Osteocyte (in vitro differentiated cells): ENCODE results near the gene CHRNB1. TPM values are rescaled to one million over a fixed set of nuclear protein-coding genes. Genes with fewer than 3 reads are reported as not detected.

ENCODE experiments used
- DNase-seq: peaks from one replicate; pipeline ENCODE4 v3.0.0; 2021; ENCODE audit warnings: mixed read lengths; ENCODE audit not compliant: unreplicated experiment; ENCODE audit errors: extremely low spot score
- H3K27ac Mint-ChIP-seq: one replicate; pipeline ENCODE4 v1.8.0; 2021; ENCODE audit warnings: mild to moderate bottlenecking, mixed read lengths; ENCODE audit not compliant: unreplicated experiment
- H3K27me3 Mint-ChIP-seq: one replicate; pipeline ENCODE4 v1.8.0; 2021; ENCODE audit warnings: mixed read lengths; ENCODE audit not compliant: unreplicated experiment
- H3K36me3 Mint-ChIP-seq: one replicate; pipeline ENCODE4 v1.8.0; 2021; ENCODE audit warnings: mixed read lengths; ENCODE audit not compliant: unreplicated experiment
- H3K4me1 Mint-ChIP-seq: one replicate; pipeline ENCODE4 v1.8.0; 2021; ENCODE audit warnings: mixed read lengths; ENCODE audit not compliant: unreplicated experiment
- H3K4me3 Mint-ChIP-seq: one replicate; pipeline ENCODE4 v1.8.0; 2021; ENCODE audit warnings: mild to moderate bottlenecking, moderate library complexity, mixed read lengths; ENCODE audit not compliant: unreplicated experiment
- H3K9me3 Mint-ChIP-seq: one replicate; pipeline ENCODE4 v1.8.0; 2021; ENCODE audit warnings: mixed read lengths; ENCODE audit not compliant: unreplicated experiment
- CTCF ChIP-seq: fragments of 200-600 bp; sonication (generic); IDR thresholded peaks from 2 replicates; pipeline ENCODE4 v1.5.0; 2021; ENCODE audit warnings: antibody characterized with exemption, mild to moderate bottlenecking, moderate library complexity
- total RNA-seq: library from RNA; stranded (reverse); gene quantifications from 2 replicates; pipeline ENCODE4 v1.2.1, GENCODE V29; 2021

Gene CHRNB1
- total RNA-seq, 1 donor from 2014 or later = 9.3 TPM

GRCh38 chr17:7502987-7503386 is 58.1 kb downstream of the CHRNB1 start:
- TF ChIP-seq CTCF = peak; percentile 34
- H3K27me3 Mint-ChIP-seq = no peaks in the 10 kb centered on the region
- H3K36me3 Mint-ChIP-seq = peaks cover 52% of the 10 kb centered on the region
- no peaks in the 10 kb centered on the region for H3K9me3 Mint-ChIP-seq
- DNase-seq = no peak
- H3K27ac Mint-ChIP-seq = no peak overlapping the region
- no peak overlapping the region for H3K4me3 Mint-ChIP-seq
- H3K4me1 Mint-ChIP-seq = no peaks in the 10 kb centered on the region

- TF ChIP-seq CTCF = no peak
- Mint-ChIP-seq H3K9me3 (no peaks in the 10 kb centered on the region), H3K36me3 (peaks cover 53% of the 10 kb centered on the region), H3K27ac (no peak overlapping the region), H3K4me1 (no peaks in the 10 kb centered on the region), H3K4me3 (no peak overlapping the region), H3K27me3 (no peaks in the 10 kb centered on the region)
- no peak for DNase-seq
These were observed 58.7 kb downstream of the CHRNB1 start for GRCh38 chr17:7503521-7503920.

Other genes starting within 250 kb of the CHRNB1 start
- gene DLG4, start 225.2 kb upstream of the CHRNB1 start, total RNA-seq = 32.6 and 38.5 TPM in 2 replicates
- gene ACADVL, start 225.1 kb upstream of the CHRNB1 start, total RNA-seq = 302 and 354 TPM in 2 replicates
- 87.7 and 99.7 TPM in 2 replicates for gene DVL2, start 210.5 kb upstream of the CHRNB1 start, total RNA-seq
- gene PHF23, start 205.6 kb upstream of the CHRNB1 start, total RNA-seq = 51.6 and 54.7 TPM in 2 replicates
- 642 TPM in 2 replicates for gene GABARAP, start 202.6 kb upstream of the CHRNB1 start, total RNA-seq
- 145 and 151 TPM in 2 replicates for gene CTDNEP1, start 193.3 kb upstream of the CHRNB1 start, total RNA-seq
- 30.2 and 37.6 TPM in 2 replicates for gene ELP5, start 192.8 kb upstream of the CHRNB1 start, total RNA-seq
- 0.27 and 0.89 TPM in 2 replicates for gene CLDN7, start 182.6 kb upstream of the CHRNB1 start, total RNA-seq
- 0.59 and 0.63 TPM in 2 replicates for gene SLC2A4, start 163.3 kb upstream of the CHRNB1 start, total RNA-seq
- gene YBX2, start 150.4 kb upstream of the CHRNB1 start, total RNA-seq = 0.40 TPM in 1 of 2 replicates, not detected in the other
- 352 and 359 TPM in 2 replicates for gene EIF5A, start 137.4 kb upstream of the CHRNB1 start, total RNA-seq
- gene GPS2, start 129.7 kb upstream of the CHRNB1 start, total RNA-seq = 54.9 and 61.9 TPM in 2 replicates
- gene NEURL4, start 115.7 kb upstream of the CHRNB1 start, total RNA-seq = 38.0 and 45.1 TPM in 2 replicates
- 2.0 and 4.2 TPM in 2 replicates for gene ACAP1, start 108.5 kb upstream of the CHRNB1 start, total RNA-seq
- gene KCTD11, start 92.9 kb upstream of the CHRNB1 start, total RNA-seq = 12.7 and 13.3 TPM in 2 replicates
- not detected in 2 replicates for gene TMEM95, start 89.9 kb upstream of the CHRNB1 start, total RNA-seq
- gene TNK1, start 64.0 kb upstream of the CHRNB1 start, total RNA-seq = not detected in 2 replicates
- 73.9 and 81.4 TPM in 2 replicates for gene PLSCR3, start 50.5 kb upstream of the CHRNB1 start, total RNA-seq
- 40.7 and 45.9 TPM in 2 replicates for gene TMEM256, start 41.0 kb upstream of the CHRNB1 start, total RNA-seq
- 53.8 and 56.8 TPM in 2 replicates for gene NLGN2, start 37.2 kb upstream of the CHRNB1 start, total RNA-seq
- gene SPEM1, start 24.7 kb upstream of the CHRNB1 start, total RNA-seq = not detected in 2 replicates
- gene SPEM2, start 19.4 kb upstream of the CHRNB1 start, total RNA-seq = not detected in 2 replicates
- not detected in 2 replicates for gene SPEM3, start 16.2 kb upstream of the CHRNB1 start, total RNA-seq
- 6.4 and 6.7 TPM in 2 replicates for gene TMEM102, start 9.6 kb upstream of the CHRNB1 start, total RNA-seq
- 1.3 and 1.5 TPM in 2 replicates for gene FGF11, start 5.5 kb upstream of the CHRNB1 start, total RNA-seq
- gene ZBTB4, start 34.6 kb downstream of the CHRNB1 start, total RNA-seq = 47.9 and 49.7 TPM in 2 replicates
- gene SLC35G6, start 36.4 kb downstream of the CHRNB1 start, total RNA-seq = not detected in 2 replicates
- gene POLR2A, start 39.3 kb downstream of the CHRNB1 start, total RNA-seq = 148 and 149 TPM in 2 replicates
- gene TNFSF12, start 104.0 kb downstream of the CHRNB1 start, total RNA-seq = 14.6 and 15.0 TPM in 2 replicates
- gene TNFSF13, start 113.7 kb downstream of the CHRNB1 start, total RNA-seq = 1.3 and 1.5 TPM in 2 replicates
- 52.5 and 53.7 TPM in 2 replicates for gene SENP3, start 116.9 kb downstream of the CHRNB1 start, total RNA-seq
- gene CD68, start 134.6 kb downstream of the CHRNB1 start, total RNA-seq = 1.1 TPM in 2 replicates
- 34.2 and 42.2 TPM in 2 replicates for gene MPDU1, start 138.8 kb downstream of the CHRNB1 start, total RNA-seq
- 0.78 TPM in 2 replicates for gene SOX15, start 145.0 kb downstream of the CHRNB1 start, total RNA-seq
- gene FXR2, start 169.8 kb downstream of the CHRNB1 start, total RNA-seq = 48.7 and 50.7 TPM in 2 replicates
- gene SAT2, start 182.8 kb downstream of the CHRNB1 start, total RNA-seq = 134 and 135 TPM in 2 replicates
- 0.97 and 1.4 TPM in 2 replicates for gene SHBG, start 185.1 kb downstream of the CHRNB1 start, total RNA-seq
- 2.4 and 3.0 TPM in 2 replicates for gene ATP1B2, start 205.9 kb downstream of the CHRNB1 start, total RNA-seq
- gene TP53, start 242.4 kb downstream of the CHRNB1 start, total RNA-seq = 98.7 and 99.5 TPM in 2 replicates
- 11.8 and 13.4 TPM in 2 replicates for gene WRAP53, start 243.4 kb downstream of the CHRNB1 start, total RNA-seq